Muscle layer of duodenum (tissue), 2 donors: ENCODE measurements around the gene CLEC7A.

Experiments used
- H3K27ac ChIP-seq: one replicate; pipeline ENCODE4 v1.7.0; 2013; ENCODE audit warnings: mild to moderate bottlenecking, low read length
- H3K27me3 ChIP-seq: one replicate; pipeline ENCODE4 v1.7.0; 2013; ENCODE audit warnings: low read depth, mild to moderate bottlenecking, control low read depth, low read length
- H3K36me3 ChIP-seq, 2 donors: one replicate each; pipeline ENCODE4 v1.7.0; 2013; ENCODE audit warnings: low read length in 2 of 2, control low read depth in 1 of 2, mild to moderate bottlenecking in 1 of 2; ENCODE audit not compliant: insufficient read depth in 2 of 2, control insufficient read depth in 1 of 2
- H3K4me1 ChIP-seq, 2 donors: one replicate each; pipeline ENCODE4 v1.7.0; 2013; ENCODE audit warnings: low read length in 2 of 2, mild to moderate bottlenecking in 2 of 2, control low read depth in 1 of 2, moderate library complexity in 1 of 2; ENCODE audit not compliant: insufficient read depth in 2 of 2, control insufficient read depth in 1 of 2
- H3K4me3 ChIP-seq, 2 donors: one replicate each; pipeline ENCODE4 v1.7.0; 2013; ENCODE audit warnings: low read length in 2 of 2, low read depth in 1 of 2, mild to moderate bottlenecking in 1 of 2
- H3K9me3 ChIP-seq, 2 donors: one replicate each; pipeline ENCODE4 v1.7.0; 2013; ENCODE audit warnings: low read length in 2 of 2, control low read depth in 1 of 2, mild to moderate bottlenecking in 1 of 2; ENCODE audit not compliant: control insufficient read depth in 1 of 2
- donor health status: healthy.

The CLEC7A gene

DNA sequence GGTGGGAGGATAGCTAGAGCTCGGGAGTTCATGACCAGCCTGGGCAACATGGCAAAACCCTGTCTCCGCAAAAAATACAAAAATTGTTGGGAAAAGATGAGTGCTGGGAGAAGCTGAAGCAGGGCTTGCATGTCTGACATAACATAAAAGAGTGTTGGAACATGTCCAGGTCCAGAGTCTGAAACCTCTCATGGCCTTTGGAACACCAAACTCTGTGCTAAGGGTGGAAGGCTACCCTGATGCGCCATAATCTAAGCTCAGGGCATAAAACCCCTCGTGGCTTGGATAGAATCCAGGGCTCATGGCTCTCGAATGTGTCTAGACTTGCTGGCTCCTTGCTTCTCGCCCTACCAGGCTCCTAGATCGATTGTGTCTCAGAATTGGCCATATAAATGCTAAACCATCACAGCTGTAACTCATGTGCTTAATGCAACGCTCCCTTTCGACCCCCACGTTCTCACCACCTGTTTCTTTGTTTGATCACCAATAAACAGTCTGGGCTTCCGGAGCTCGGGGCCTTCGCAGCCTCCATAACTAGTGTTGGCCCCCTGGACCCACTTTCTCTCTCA, 6.7 kb upstream of the CLEC7A start:
- Histone ChIP-seq H3K36me3 (no peaks in the 10 kb centered on the region), H3K4me3 (no peak overlapping the region), H3K27me3 (no peaks in the 10 kb centered on the region), H3K4me1 (no peaks in the 10 kb centered on the region), H3K9me3 (no peaks in the 10 kb centered on the region), H3K27ac (no peak overlapping the region)

GRCh38 chr12:10135126-10135525, 5.1 kb upstream of the CLEC7A start:
- H3K36me3 ChIP-seq = no peaks in the 10 kb centered on the region
- no peaks in the 10 kb centered on the region for H3K4me1 ChIP-seq
- no peaks in the 10 kb centered on the region for H3K9me3 ChIP-seq
- no peak overlapping the region for H3K27ac ChIP-seq
- H3K4me3 ChIP-seq = no peak overlapping the region
- no peaks in the 10 kb centered on the region for H3K27me3 ChIP-seq

DNA sequence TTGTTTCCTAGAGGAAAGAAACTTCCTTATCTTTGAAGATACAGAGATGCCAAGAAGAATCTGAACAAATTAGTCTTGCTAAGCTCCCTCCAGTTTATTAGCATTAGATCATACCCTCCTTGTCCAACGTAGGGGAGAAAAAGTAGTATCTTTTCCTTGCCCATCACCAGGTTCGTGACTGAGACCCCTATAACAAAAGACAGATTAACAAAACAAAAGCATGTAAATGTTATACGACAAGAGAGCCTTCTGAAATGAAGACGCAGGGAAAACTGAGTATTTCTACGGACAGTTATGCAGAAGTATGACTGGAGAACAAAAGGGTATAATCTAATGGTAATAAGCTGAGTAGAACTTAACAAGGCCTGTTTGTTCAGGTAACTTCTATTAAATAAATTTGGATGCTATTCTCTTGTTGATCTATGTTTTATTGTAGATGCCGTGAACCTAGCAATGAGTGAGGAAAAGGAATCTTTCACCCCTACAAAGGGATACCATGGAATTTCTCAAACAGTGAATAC, 2.9 kb upstream of the CLEC7A start:
- H3K4me1 ChIP-seq = no peaks in the 10 kb centered on the region
- no peaks in the 10 kb centered on the region for H3K36me3 ChIP-seq
- no peaks in the 10 kb centered on the region for H3K9me3 ChIP-seq
- H3K4me3 ChIP-seq = no peak overlapping the region
- no peaks in the 10 kb centered on the region for H3K27me3 ChIP-seq
- no peak overlapping the region for H3K27ac ChIP-seq

- H3K9me3 ChIP-seq = no peaks in the 10 kb centered on the region
- no peaks in the 10 kb centered on the region for H3K27me3 ChIP-seq
- H3K4me1 ChIP-seq = no peaks in the 10 kb centered on the region
- H3K4me3 ChIP-seq = no peak overlapping the region
- peak overlapping the region; percentile 62 for H3K27ac ChIP-seq
- H3K36me3 ChIP-seq = no peaks in the 10 kb centered on the region
Observed at GRCh38 chr12:10131111-10131690, 1.2 kb upstream of the CLEC7A start.

DNA sequence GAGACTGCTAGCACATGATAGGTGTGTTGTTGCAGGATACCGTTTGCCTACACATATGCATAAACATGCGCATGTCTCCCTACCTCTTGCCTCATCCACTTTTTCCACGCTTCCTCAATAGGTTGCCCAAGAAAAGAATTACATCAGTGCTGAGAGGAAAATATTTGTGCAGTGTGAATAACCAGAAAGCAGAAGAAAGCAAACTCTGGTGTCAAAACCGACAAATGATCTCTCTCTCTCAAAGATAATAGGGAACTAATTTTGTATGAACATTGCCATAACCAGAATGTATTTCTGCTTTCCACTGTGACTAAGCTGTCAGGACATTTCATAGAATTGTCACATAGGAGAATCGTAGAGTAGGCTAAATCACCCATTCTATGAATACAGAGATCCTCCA, 1.3 kb downstream of the CLEC7A start:
- Histone ChIP-seq H3K9me3 (no peaks in the 10 kb centered on the region), H3K4me1 (no peaks in the 10 kb centered on the region), H3K27ac (peak overlapping the region; percentile 80), H3K4me3 (peak overlapping the region in 1 of 2 donors; percentile 3), H3K36me3 (no peaks in the 10 kb centered on the region), H3K27me3 (no peaks in the 10 kb centered on the region)

DNA sequence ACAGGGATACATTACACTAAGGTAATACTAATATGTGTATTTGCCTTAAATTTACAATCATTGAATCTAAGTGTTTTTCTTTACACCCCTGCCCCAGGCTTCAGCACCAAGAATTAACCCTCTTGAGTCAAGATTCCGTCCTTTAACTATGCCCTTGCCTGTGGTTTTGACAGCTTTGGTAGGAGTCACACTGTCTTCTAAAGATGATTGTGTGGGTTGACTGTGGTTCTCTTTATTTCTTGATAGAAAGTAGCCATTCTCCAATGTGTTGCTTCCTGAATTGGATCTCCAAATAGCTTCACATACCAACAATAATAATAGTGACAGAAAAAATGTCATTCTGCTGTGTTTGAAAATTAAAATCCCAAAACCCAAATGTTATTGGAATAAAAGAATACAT, 3.6 kb downstream of the CLEC7A start:
- H3K4me1 ChIP-seq = no peaks in the 10 kb centered on the region
- H3K4me3 ChIP-seq = no peak overlapping the region
- H3K27ac ChIP-seq = no peak overlapping the region

DNA sequence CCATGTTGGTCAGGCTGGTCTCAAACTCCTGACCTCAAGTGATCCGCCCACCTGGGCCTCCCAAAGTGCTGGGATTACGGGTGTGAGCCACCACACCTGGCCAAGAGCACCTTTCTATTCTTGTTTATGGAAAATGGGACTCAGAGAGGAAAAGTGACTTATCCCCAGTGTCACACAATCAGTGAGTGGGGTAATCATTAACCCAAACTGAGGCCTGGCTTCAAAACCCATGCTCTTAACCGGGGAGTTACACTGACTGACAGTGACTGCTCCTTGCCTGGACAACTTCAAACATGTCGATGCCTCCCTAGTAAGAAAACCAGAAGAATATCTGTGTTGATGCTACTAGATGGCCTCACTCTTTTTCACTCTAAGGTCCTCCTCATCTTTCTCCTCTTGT, 7.3 kb downstream of the CLEC7A start:
- H3K36me3 ChIP-seq = no peaks in the 10 kb centered on the region
- no peaks in the 10 kb centered on the region for H3K4me1 ChIP-seq
- H3K9me3 ChIP-seq = no peaks in the 10 kb centered on the region
- H3K27me3 ChIP-seq = no peaks in the 10 kb centered on the region
- no peak overlapping the region for H3K4me3 ChIP-seq
- no peak overlapping the region for H3K27ac ChIP-seq

More for the DNA sequence above, 3.6 kb downstream of the CLEC7A start:
- Histone ChIP-seq H3K27me3 (no peaks in the 10 kb centered on the region), H3K9me3 (no peaks in the 10 kb centered on the region), H3K36me3 (no peaks in the 10 kb centered on the region)

- Histone ChIP-seq H3K36me3 (no peaks in the 10 kb centered on the region), H3K27me3 (no peaks in the 10 kb centered on the region), H3K9me3 (no peaks in the 10 kb centered on the region), H3K4me3 (no peak overlapping the region), H3K4me1 (no peaks in the 10 kb centered on the region), H3K27ac (no peak overlapping the region)
Observed at GRCh38 chr12:10121278-10121677, 8.7 kb downstream of the CLEC7A start.

GRCh38 chr12:10119066-10119465, 10.9 kb downstream of the CLEC7A start:
- no peaks in the 10 kb centered on the region for H3K27me3 ChIP-seq
- H3K36me3 ChIP-seq = no peaks in the 10 kb centered on the region

GRCh38 chr12:10115890-10116289, 14.1 kb downstream of the CLEC7A start:
- H3K36me3 ChIP-seq = no peaks in the 10 kb centered on the region
- no peak overlapping the region for H3K4me3 ChIP-seq
- H3K27ac ChIP-seq = no peak overlapping the region
- H3K4me1 ChIP-seq = no peaks in the 10 kb centered on the region
- no peaks in the 10 kb centered on the region for H3K27me3 ChIP-seq
- no peaks in the 10 kb centered on the region for H3K9me3 ChIP-seq

More at GRCh38 chr12:10119066-10119465, 10.9 kb downstream of the CLEC7A start:
- Histone ChIP-seq H3K9me3 (no peaks in the 10 kb centered on the region), H3K4me3 (no peak overlapping the region), H3K4me1 (no peaks in the 10 kb centered on the region), H3K27ac (no peak overlapping the region)

DNA sequence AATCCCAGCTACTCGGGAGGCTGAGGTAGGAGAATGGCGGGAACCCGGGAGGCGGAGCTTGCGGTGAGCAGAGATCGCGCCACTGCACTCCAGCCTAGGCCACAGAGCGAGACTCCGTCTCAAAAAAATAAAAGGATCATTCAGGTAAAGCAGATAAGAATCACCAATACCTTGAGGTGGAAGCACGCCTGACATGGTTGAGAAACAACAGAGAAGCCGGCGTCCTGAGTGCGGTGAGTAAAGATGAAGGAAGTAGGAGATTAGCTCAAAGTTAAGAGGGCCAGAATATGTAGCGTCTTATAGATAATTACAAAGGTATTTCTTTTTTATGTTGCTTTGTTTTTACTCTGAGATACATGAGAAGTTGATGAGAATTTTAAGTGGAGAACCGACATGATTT, 14.7 kb downstream of the CLEC7A start:
- no peaks in the 10 kb centered on the region for H3K36me3 ChIP-seq
- H3K27me3 ChIP-seq = no peaks in the 10 kb centered on the region
- no peaks in the 10 kb centered on the region for H3K9me3 ChIP-seq
- H3K27ac ChIP-seq = no peak overlapping the region
- H3K4me1 ChIP-seq = no peaks in the 10 kb centered on the region
- no peak overlapping the region for H3K4me3 ChIP-seq

DNA sequence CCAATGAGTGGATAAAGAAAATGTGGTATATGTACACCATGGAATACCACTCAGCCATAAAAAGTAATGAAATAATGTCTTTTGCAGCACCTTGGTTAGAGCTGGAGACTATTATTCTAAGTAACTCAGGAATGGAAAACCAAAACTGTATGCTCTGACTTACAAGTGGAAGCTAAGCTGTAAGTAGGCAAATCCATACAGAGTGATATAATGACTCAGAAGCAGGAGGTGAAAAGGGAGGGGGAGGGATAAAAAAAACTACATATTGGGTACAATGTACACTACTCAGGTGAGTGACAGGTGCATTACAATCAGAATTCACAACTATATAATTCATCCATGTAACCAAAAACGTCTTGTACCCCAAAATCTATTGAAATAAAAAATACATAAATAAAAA, 16.1 kb downstream of the CLEC7A start:
- no peak overlapping the region for H3K27ac ChIP-seq
- no peak overlapping the region for H3K4me3 ChIP-seq
- no peaks in the 10 kb centered on the region for H3K9me3 ChIP-seq
- H3K27me3 ChIP-seq = no peaks in the 10 kb centered on the region
- H3K36me3 ChIP-seq = no peaks in the 10 kb centered on the region
- no peaks in the 10 kb centered on the region for H3K4me1 ChIP-seq
